GM21447 (cell line): Measurements from ENCODE around the gene RECQL.

Source experiments
- ATAC-seq: cut with Tn5 transposase; IDR thresholded peaks from one replicate; pipeline ENCODE4 v1.9.1; 2021; ENCODE audit not compliant: unreplicated experiment

Gene RECQL, protein sequence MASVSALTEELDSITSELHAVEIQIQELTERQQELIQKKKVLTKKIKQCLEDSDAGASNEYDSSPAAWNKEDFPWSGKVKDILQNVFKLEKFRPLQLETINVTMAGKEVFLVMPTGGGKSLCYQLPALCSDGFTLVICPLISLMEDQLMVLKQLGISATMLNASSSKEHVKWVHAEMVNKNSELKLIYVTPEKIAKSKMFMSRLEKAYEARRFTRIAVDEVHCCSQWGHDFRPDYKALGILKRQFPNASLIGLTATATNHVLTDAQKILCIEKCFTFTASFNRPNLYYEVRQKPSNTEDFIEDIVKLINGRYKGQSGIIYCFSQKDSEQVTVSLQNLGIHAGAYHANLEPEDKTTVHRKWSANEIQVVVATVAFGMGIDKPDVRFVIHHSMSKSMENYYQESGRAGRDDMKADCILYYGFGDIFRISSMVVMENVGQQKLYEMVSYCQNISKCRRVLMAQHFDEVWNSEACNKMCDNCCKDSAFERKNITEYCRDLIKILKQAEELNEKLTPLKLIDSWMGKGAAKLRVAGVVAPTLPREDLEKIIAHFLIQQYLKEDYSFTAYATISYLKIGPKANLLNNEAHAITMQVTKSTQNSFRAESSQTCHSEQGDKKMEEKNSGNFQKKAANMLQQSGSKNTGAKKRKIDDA

DNA sequence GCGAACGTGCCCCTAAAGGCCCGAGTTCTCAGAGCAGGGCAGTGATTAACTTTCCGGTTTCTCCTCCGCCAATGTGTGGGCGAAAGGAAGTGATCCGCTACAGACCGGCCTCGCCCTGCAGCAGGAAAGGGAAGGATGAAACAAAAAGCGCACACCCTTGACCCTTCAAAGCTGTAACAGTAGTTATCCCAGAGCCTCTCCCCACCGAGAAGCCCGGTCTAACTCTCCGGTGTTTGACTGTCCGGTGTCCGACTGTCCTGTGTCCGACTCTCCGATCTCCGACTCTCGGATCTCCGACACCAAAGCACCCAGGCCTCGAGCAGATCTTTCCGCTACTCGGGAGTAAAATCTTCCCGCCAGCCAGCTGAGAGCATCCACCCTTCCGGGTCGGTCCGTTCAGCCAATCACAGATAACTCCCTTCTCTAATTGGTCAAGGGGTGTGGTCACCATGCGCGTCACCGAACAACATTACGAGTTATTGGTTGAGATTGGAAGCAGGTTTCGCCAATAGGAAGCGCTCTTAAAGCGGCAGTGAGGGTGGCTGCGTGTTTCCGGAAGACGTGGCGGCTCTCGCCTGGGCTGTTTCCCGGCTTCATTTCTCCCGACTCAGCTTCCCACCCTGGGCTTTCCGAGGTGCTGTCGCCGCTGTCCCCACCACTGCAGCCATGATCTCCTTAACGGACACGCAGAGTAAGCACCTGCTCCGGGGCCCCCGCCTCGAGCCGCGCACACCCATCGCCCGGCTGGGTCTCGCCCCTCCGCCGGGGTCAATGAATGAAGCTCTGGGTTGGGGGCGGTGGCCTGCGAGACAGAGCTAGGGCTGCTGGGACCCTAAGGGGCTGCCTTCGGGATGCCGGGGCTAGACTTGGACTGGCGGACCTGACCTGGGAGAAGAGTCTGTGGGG, at the start of gene RECQL, which contains the start of gene GOLT1B:
Gene RECQL, minus strand, starts transcription at position 378 of the 906 bp plus-strand sequence. CDS start 2,065 bp downstream, outside the sequence.
Gene GOLT1B, plus strand, starts transcription at position 532 of the 906 bp plus-strand sequence. Its CDS starts 135 bp downstream, at position 667.
- peak; percentile 98 for ATAC-seq

DNA sequence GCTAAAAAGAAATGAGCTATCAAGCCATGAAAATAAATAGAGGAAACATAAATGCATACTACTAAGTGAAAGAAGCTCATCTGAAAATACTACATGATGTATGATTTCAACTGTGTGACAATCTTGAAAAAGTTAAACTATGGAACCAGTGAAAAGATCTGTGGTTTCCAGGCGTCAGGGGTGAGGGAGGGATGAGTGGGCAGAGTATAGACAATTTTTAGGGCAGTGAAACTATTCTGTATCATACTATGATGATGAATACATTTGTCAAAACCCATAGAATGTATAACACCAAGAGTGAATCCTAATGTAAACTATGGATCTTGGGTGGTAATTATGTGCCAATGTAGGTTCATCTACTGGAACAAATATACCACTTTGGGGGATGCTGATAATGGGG, 46.0 kb upstream of the RECQL start:
- ATAC-seq = no peak

DNA sequence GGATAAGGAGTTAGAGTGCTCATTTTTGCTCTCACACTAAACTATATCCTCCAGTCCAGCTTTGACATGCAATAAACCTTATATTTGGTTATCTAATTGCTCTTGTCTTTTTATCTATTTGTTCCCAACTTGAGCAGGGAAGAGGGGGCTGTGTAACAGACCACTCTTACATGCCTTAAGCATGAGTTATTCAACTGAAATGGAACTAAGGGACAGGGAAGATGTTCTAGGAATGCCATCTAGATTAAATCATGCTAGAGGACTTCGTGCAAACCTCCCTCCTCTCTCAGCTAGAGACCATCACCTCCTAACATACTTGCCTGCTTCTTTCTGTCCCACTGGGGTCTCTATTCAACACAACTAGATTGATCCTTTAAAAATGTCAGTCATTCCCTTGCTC, 45.3 kb upstream of the RECQL start:
- no peak for ATAC-seq

DNA sequence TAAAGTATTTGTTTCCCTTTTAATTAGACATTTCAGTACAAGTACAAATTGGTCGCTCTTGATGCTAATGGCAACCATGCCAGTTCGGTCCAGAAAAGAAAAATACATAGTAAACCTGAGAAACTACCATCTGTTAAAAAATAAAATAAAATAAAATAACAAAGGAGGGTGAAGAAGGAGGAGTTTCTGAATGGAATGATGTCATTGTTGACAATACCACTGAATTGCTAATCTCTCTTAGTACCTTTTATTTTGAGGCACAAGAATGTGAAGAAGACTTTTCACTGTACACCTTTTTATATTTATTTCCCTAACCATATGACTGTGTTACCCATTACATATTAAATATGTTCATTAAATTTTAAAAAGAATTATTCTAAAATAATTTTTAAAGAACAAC, 44.1 kb upstream of the RECQL start:
- ATAC-seq = no peak

DNA sequence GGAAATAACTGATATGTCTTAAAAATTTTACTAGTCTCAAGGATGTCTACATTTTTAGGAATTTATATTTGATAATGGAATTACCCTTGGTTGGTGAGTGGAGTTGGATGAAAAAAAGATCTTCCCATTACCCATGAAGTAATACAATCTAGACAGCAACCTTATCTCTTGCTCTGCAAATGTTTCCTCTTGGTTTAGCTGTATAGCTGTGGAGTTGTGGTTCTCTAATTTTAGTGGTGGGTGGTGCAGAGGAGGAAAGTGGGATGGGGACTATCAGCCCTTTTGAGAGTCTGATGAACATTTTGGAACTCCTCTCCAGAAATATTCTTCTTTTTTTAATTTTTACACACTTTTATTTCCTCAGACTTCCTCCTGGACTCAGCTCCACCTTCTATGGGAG, 41.7 kb upstream of the RECQL start:
- ATAC-seq = no peak

DNA sequence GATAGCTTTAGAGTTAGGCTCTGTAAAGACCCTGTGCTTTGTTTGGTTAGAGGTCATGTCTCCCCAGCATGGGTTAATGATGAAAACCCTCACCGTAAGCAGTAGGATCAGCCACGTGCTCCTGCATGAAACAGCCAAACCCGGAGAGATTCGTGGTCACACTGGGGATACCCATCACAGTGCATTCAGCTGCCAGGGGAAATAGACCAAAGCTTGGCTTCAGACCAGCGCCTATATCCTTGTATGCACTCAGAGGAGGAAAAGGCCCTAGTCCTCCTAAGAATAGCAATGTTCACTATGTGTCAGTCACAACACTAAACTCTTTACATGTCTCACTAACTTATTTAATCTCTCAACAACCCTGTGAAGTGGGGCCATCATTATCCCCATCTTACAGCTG, 41.0 kb upstream of the RECQL start:
- no peak for ATAC-seq

DNA sequence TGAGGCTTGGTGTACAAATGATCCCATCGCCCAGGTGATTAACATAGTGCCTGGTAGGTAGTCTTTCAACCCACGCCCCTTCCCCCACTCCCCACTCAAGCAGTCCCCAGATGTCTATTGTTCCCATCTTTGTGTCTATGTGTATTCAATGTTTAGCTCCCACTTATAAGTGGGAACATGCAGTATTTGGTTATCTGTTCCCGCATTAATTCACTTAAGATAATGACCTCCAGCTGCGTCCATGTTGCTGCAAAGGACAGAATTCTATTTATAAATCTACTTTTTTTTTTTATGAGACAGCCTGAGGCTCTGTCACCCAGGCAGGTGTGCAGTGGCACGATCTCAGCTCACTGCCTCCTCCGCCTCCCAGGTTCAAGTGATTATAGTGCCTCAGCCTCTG, 40.3 kb upstream of the RECQL start:
- ATAC-seq = no peak

DNA sequence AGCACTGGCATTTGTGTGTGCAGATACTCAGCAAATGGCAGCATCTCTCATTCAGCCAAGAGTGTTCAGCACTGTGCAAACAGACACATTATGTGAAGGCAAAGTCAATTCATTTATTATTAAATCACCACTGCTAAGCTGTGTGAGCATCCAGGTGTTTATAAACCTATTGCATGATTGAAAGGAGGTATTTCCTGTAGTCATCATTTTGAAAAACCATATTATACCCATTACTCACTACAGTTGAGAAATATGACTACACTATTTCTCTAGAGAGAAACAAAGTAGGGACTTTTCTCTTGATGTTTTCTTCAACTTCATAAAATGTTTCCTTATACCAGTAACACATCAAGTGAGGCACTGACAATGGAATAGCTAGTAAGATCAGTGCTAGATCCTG, 38.4 kb upstream of the RECQL start:
- no peak for ATAC-seq

DNA sequence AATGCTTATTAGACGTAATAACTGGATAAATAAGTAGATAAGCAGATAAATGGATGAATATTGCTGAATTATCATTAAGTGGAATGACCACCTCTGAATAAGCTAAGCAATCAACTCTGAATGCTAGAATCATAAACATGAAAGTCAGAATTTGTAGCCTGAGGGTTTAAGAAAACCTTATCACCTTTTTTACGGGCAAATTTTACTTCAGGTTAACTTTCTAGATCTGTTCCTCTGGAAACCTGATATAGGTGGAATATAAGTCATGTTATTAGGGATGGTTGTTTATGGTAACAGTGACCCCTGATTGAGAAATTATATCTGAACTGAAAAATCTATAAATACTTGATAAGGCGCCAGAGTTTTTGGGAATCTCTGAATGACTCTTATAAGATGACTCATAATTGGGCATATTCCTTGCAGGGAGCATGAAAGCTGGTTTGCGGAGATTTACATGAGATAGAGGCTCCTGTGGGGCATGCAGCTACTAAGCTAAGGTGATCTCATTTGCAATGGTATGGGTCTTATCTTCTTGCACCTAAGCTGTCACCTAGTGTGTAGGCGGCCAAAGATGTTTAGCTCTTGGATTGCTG, 36.7 kb upstream of the RECQL start:
- no peak for ATAC-seq

DNA sequence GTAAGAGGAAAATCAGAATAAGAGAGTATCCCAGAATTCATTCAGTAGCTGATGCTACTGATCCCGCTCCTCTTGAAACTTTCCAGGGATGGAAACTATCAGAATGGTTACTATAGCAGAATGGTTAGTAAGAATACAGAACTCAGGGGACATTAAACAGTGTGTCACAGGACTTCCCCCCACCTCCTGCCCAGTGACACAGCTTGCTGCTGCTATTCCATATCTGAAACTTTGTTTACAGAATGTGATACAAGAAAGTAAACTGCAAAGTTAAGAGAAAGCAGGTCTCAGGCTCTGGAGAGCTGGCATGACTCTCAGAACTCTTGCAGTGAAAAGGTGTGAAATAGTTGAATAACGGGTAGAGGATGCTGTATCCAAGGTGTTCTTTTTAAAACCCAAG, 28.0 kb upstream of the RECQL start:
- ATAC-seq = no peak

DNA sequence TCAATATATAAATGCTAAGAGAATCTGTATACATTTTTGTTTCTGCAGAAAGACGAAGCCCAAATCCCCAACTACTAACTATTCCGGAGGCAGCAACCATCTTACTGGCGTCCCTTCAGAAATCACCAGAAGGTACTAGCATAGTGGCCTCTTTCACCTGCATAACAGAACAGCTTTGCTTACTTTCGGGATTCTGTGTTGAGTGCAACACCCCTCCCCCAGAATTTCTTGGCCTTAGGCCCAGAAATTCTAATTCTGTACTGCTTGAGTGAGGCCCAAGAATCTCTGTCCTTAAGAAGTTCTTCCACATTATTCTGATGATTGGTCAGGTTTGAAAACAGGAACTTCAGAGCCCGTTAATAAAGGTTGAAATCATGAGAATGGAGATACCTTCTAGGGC, 27.5 kb upstream of the RECQL start:
- ATAC-seq = no peak

DNA sequence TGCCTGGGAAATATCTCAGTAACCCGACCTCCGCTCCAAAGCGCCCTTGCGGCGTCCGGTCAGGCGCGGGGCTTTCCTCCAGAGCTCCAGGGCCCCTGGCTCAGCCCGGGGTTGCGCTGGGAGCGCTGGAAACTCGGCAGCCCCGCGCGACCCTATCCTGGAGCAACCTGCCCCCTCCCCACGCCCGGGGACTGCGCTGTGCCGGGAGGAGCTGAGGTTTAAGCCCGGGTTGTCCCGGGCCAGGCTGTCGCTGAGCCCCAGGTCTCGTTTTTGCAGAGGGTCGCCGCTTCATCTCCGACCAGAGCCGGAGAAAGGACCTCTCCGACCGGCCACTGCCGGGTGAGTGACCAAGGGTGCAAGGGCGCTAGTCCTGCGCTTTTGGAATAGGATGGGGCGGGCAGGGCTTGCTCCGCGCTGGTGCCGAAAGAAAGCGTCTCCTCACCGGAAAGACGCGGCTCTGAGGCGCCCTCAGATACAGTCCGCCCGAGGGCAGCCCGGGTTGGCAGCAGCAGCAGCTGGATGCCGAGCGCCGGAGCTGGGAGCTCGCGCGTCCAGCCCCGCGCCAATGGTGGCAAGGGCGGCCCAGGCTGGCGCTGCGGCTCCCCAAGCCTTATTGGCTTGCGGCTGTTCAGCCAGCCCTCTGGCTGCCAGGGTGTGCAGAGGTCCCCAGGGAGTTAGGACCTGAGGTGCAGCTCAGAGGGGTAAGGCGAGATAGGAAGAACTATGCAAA, 26.2 kb upstream of the RECQL start:
- peak; percentile 95 for ATAC-seq

DNA sequence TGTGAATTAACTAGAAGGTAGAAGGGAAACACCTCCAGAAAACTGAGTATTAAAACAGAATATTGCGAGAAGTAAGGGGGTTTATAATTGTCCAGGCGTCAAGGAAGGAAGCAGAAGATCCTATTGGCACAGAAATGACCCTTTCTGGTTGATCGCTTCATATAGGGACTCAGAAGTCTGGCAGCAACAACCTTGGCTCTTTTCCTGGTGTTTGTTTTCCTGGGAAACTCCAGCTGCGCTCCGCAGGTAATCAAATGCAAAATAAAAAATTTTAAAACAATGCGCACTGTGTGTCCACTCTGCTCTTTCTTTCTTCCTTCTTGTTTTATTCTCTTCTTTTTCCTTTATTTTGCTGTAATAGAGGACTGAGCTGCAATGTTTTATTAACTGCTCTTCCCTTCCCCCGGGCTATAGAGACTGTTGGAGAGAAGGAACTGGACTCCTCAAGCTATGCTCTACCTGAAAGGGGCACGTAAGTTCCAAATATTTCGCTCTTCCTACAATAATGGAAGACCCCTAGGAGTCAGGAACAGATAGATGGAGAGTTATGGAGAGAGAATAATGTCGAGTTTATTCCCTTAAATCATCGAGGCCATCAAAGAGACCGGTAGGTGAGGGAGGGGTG, 25.4 kb upstream of the RECQL start:
- ATAC-seq = no peak

DNA sequence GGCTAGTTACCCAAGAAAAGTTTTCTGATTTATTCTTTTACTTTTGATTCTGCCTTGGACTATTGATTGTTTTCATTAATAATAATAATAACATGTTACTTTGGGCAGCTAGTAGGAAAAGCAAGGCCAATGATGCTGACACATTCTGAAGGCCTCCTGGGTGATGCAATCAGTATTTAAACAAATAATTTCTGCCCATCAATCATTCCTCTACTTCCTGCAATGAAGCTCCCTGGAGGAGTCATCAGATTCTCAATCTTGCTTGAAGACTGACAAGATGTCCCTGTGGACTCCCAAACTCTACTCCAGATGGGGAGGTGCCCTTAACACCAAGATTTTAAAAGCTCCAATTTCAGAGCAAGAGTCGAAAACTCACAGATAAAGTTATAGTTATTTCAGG, 24.6 kb upstream of the RECQL start, which contains the start of gene SPX:
Gene SPX, plus strand, starts transcription at position 244 of the 400 bp plus-strand sequence. CDS start 177 bp downstream, outside the sequence.
- ATAC-seq = no peak

DNA sequence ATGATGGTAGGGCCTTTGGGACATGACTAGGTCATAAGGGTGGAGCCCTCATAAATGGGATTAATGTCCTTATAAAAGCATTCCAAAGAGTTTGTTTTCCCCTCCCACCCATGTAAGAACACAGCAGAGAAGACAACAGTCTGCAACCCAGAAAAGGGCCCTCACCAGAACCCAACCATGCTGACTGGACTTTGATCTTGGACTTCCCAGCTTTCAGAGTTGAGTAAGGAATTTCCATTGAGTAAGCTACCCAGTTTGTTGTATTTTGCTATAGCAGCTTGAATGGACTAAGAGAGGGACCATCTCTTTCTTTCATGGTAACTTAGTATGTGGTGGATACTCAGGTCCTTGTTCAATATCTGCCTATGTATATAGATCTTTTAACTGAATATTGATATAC, 21.7 kb upstream of the RECQL start:
- no peak for ATAC-seq

DNA sequence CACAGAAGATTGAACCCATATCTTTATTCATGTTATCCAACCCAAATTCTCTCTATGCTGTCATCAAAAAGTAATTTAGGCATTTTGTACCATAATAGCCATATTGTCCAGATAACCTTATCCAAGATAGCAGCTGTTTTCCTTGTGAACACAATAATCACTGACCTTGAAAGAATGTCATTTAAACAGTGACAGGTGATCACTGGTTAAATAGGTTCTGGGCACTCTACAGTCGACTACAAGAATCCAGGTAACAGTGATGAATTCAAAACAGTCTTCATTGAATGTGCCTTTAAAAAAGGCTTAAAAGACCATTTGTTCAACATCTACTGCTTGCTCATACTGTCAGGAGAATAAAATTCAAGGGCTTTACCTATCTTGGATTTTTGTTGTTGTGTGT, 20.1 kb upstream of the RECQL start:
- no peak for ATAC-seq

DNA sequence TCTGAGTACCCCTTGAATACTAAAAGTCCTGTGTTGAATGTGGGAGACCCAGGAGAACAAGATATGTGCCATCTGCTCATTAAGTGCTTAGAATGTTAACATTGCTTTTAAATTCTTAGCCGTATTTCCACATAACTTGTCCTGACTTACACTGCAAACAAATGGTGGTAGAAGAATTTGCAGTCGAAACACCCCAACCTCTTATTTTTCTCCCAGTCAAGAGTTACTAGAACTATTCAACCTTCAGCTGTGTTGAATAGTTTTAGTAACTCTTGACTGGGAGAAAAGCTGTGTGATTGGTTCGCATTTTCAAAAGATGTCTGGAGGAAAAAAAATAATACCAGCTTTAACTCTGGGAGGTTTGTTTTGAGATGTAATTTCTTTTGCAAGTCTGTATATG, 17.0 kb upstream of the RECQL start:
- no peak for ATAC-seq

DNA sequence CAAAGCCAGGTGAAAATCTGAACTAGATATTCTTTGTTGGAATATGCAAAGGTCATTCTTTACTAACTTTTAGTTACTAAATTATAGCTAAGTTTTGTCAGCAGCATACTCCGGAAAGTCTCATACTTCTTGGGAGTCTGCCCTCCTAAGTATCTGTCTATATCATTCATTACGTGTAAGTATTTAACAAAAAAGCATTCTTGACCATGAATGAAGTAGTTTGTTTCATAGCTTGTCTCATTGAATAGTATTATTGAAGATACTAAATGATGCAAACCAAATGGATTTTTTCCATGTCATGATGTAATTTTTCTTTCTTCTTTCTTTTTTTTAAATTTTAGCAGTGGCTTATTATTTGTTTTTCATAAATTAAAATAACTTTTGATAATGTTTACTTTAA, 14.8 kb upstream of the RECQL start:
- no peak for ATAC-seq

DNA sequence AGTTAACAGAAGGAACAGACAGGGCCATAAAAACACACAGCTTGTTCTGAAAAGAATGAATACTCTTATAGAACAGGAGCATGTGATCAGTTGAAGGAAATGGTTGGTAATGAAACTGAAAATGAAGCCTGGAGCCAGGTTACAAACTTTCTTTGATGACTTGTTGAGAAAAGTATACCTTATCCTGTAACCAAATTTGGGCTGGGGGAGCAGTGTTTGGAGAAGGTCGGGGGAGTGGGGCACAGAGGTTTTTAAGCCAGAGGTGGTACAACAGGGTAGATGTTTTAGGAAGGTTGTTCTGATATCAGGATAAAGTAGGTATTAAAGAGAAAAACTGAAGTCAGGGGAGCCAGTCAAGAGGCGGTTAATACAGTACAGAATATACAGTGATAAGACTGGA, 8.3 kb upstream of the RECQL start:
- peak; percentile 96 for ATAC-seq

DNA sequence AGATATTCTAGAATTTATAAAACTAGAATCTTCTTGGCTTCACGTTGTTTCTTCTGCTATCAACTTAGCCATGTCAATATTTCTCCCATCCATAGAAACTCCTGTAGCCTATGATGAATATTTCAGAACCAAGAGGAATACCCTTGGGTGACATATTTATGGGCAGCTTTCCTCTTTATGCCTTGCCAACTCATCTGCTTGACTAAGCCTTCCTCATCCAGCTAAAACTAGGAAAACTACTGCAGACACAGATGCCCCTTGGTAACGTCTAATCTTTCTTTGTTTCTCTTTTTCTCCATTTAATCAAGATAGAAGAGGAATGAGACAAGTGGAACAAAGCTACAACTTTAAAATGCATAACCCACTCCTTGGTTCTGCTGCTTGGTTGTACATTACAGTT, 6.4 kb upstream of the RECQL start:
- no peak for ATAC-seq
